Measurements from ENCODE around the gene CASQ2. TPM values are rescaled to one million over a fixed set of nuclear protein-coding genes. Genes with fewer than 3 reads are reported as not detected.

Gene CASQ2
- total RNA-seq, 1 donor from 2014 or later = not detected

GRCh38 chr1:115650961-115651360, 117.6 kb downstream of the CASQ2 start:
- Mint-ChIP-seq H3K27me3 (no peaks in the 10 kb centered on the region), H3K4me3 (peak overlapping the region; percentile 42), H3K36me3 (peaks cover 9% of the 10 kb centered on the region), H3K4me1 (ENCODE audit: unreplicated experiment) (peaks cover 37% of the 10 kb centered on the region), H3K9me3 (no peaks in the 10 kb centered on the region), H3K27ac (no peak overlapping the region)
- TF ChIP-seq CTCF (conservative IDR thresholded peaks at IDR 0.05) = no peak
- DNase-seq (ENCODE audit: extremely low spot score, unreplicated experiment) = no peak

Other genes with a start within 250 kb of the CASQ2 start
- gene VANGL1, start 126.7 kb downstream of the CASQ2 start, total RNA-seq (ENCODE audit: low replicate concordance) = 15.3 and 25.6 TPM in 2 replicates
- gene NHLH2, start 72.4 kb upstream of the CASQ2 start, total RNA-seq (ENCODE audit: low replicate concordance) = 0.26 and 1.1 TPM in 2 replicates
- 3.4 and 3.9 TPM in 2 replicates for gene SLC22A15, start 207.8 kb upstream of the CASQ2 start, total RNA-seq (ENCODE audit: low replicate concordance)

All from type B pancreatic cell (in vitro differentiated cells).